Loucy (cell line): ENCODE data around the gene TBC1D2B.
A peak's percentile ranks its signal among the peaks of the same experiment; 100 is the strongest.

Experiments
- H2AFZ ChIP-seq: fragments of 200-600 bp; sonication (generic); 2 replicates; pipeline ENCODE4 v1.6.0; 2016; ENCODE audit warnings: antibody characterized with exemption, mild to moderate bottlenecking, low read length, moderate library complexity
- H3F3A ChIP-seq: fragments of 200-600 bp; 2 replicates; pipeline ENCODE4 v1.6.0; 2016; ENCODE audit warnings: antibody characterized with exemption, low read depth, mild to moderate bottlenecking
- H3K27me3 ChIP-seq: fragments of 200-600 bp; sonication (generic); 2 replicates; pipeline ENCODE4 v1.6.1; 2014; ENCODE audit warnings: low read length, mild to moderate bottlenecking; ENCODE audit not compliant: insufficient read depth, poor library complexity, severe bottlenecking
- H3K36me3 ChIP-seq: fragments of 200-600 bp; sonication (generic); 2 replicates; pipeline ENCODE4 v1.6.1; 2016; ENCODE audit warnings: low read length; ENCODE audit not compliant: insufficient read depth
- H3K4me1 ChIP-seq: fragments of 200-600 bp; sonication (generic); 2 replicates; pipeline ENCODE4 v1.5.1; 2014; ENCODE audit warnings: low read length, mild to moderate bottlenecking; ENCODE audit not compliant: insufficient read depth, poor library complexity, severe bottlenecking
- H3K4me2 ChIP-seq: fragments of 200-600 bp; sonication (generic); 2 replicates; pipeline ENCODE4 v1.6.0; 2014; ENCODE audit warnings: antibody characterized with exemption, low read length, low read depth, mild to moderate bottlenecking; ENCODE audit not compliant: poor library complexity, severe bottlenecking
- H3K4me3 ChIP-seq: fragments of 200-600 bp; sonication (generic); 2 replicates; pipeline ENCODE4 v1.5.1; 2014; ENCODE audit warnings: low read length, mild to moderate bottlenecking, mixed read lengths; ENCODE audit not compliant: poor library complexity, severe bottlenecking
- H3K79me2 ChIP-seq: fragments of 200-600 bp; sonication (generic); 2 replicates; pipeline ENCODE4 v1.6.1; 2014; ENCODE audit warnings: low read length; ENCODE audit not compliant: insufficient read depth
- H3K9ac ChIP-seq: fragments of 200-600 bp; sonication (generic); 2 replicates; pipeline ENCODE4 v1.6.0; 2014; ENCODE audit warnings: mild to moderate bottlenecking, low read depth, low read length, moderate library complexity; ENCODE audit not compliant: poor library complexity, severe bottlenecking
- H3K9me2 ChIP-seq: fragments of 200-600 bp; sonication (generic); replicated peaks from 2 replicates; pipeline ENCODE4 v1.6.1; 2016; ENCODE audit warnings: low read depth, low read length, mixed read lengths
- H3K9me3 ChIP-seq: fragments of 200-600 bp; sonication (generic); 2 replicates; pipeline ENCODE4 v1.6.1; 2014; ENCODE audit warnings: mild to moderate bottlenecking, antibody characterized with exemption, low read length, low read depth; ENCODE audit not compliant: insufficient read depth
- H4K20me1 ChIP-seq: fragments of 200-600 bp; sonication (generic); 2 replicates; pipeline ENCODE4 v1.6.0; 2014; ENCODE audit warnings: antibody characterized with exemption, low read length, mild to moderate bottlenecking; ENCODE audit not compliant: insufficient read depth, poor library complexity, severe bottlenecking
- CTCF ChIP-seq: fragments of 200-600 bp; sonication (generic); conservative IDR thresholded peaks from 2 replicates; pipeline ENCODE4 v1.5.1; 2014; ENCODE audit warnings: mild to moderate bottlenecking, antibody characterized with exemption, low read length
- EZH2phosphoT487 ChIP-seq: fragments of 200-600 bp; IDR thresholded peaks from 2 replicates; pipeline ENCODE4 v1.6.1; 2018; ENCODE audit warnings: antibody characterized with exemption, mild to moderate bottlenecking, moderate library complexity, borderline replicate concordance

Gene TBC1D2B

GRCh38 chr15:78055919-78056713 lies 21.4 kb downstream of the TBC1D2B start:
- H3K4me1 ChIP-seq, result peaks cover 90% of the 10 kb centered on the region
- peak overlapping the region; percentile 58 for H3K4me2 ChIP-seq
- peak overlapping the region; percentile 57 for H3K9ac ChIP-seq
- peaks cover 95% of the 10 kb centered on the region for H3K79me2 ChIP-seq
- no peak overlapping the region for H2AFZ ChIP-seq
- peaks cover 14% of the 10 kb centered on the region for H3F3A ChIP-seq
- no peaks in the 10 kb centered on the region for H3K27me3 ChIP-seq
- peak overlapping the region; percentile 1 for H3K4me3 ChIP-seq
- H3K36me3 ChIP-seq, result peaks cover 25% of the 10 kb centered on the region; the same call in 1 of the 2 replicates
- TF ChIP-seq EZH2phosphoT487 (no peak), CTCF (no peak)
- H3K9me3 ChIP-seq, result no peaks in the 10 kb centered on the region
- H4K20me1 ChIP-seq, result peaks cover 18% of the 10 kb centered on the region
- H3K9me2 ChIP-seq, result no peaks in the 10 kb centered on the region

- no peak overlapping the region for H3K4me2 ChIP-seq
- H3K79me2 ChIP-seq, result peaks cover 83% of the 10 kb centered on the region
- H3K27me3 ChIP-seq, result no peaks in the 10 kb centered on the region
- TF ChIP-seq EZH2phosphoT487 (no peak), CTCF (no peak)
- H3K4me1 ChIP-seq, result peaks cover 96% of the 10 kb centered on the region
- H3K9me3 ChIP-seq, result no peaks in the 10 kb centered on the region
- H3K4me3 ChIP-seq, result no peak overlapping the region
- H3F3A ChIP-seq, result peaks cover 24% of the 10 kb centered on the region
- H4K20me1 ChIP-seq, result peaks cover 12% of the 10 kb centered on the region
- no peak overlapping the region for H2AFZ ChIP-seq
- peak overlapping the region; percentile 57 for H3K9ac ChIP-seq
- no peaks in the 10 kb centered on the region for H3K9me2 ChIP-seq
- peaks cover 25% of the 10 kb centered on the region; the same call in 1 of the 2 replicates for H3K36me3 ChIP-seq
Observed at GRCh38 chr15:78054966-78055365, 22.5 kb downstream of the TBC1D2B start.

- H3K4me3 ChIP-seq, result no peak overlapping the region
- H3K36me3 ChIP-seq, result peaks cover 25% of the 10 kb centered on the region; the same call in 1 of the 2 replicates
- H2AFZ ChIP-seq, result no peak overlapping the region
- TF ChIP-seq EZH2phosphoT487, result no peak
- no peak for TF ChIP-seq CTCF
- no peak overlapping the region for H3K4me2 ChIP-seq
- H3K4me1 ChIP-seq, result peaks cover 96% of the 10 kb centered on the region
- no peaks in the 10 kb centered on the region for H3K9me3 ChIP-seq
- no peaks in the 10 kb centered on the region for H3K9me2 ChIP-seq
- no peak overlapping the region for H3K9ac ChIP-seq
- H4K20me1 ChIP-seq, result peaks cover 9% of the 10 kb centered on the region
- no peaks in the 10 kb centered on the region for H3K27me3 ChIP-seq
- H3F3A ChIP-seq, result peaks cover 29% of the 10 kb centered on the region
- H3K79me2 ChIP-seq, result peaks cover 82% of the 10 kb centered on the region
Observed at GRCh38 chr15:78054518-78054917, 23.0 kb downstream of the TBC1D2B start.
